ENCODE results near the gene KRT2. TPM values are rescaled to one million over a fixed set of nuclear protein-coding genes. Genes with fewer than 3 reads are reported as not detected.

Gene KRT2
- total and polyA plus RNA-seq, 2 experiments from 2014 or later: not detected

DNA sequence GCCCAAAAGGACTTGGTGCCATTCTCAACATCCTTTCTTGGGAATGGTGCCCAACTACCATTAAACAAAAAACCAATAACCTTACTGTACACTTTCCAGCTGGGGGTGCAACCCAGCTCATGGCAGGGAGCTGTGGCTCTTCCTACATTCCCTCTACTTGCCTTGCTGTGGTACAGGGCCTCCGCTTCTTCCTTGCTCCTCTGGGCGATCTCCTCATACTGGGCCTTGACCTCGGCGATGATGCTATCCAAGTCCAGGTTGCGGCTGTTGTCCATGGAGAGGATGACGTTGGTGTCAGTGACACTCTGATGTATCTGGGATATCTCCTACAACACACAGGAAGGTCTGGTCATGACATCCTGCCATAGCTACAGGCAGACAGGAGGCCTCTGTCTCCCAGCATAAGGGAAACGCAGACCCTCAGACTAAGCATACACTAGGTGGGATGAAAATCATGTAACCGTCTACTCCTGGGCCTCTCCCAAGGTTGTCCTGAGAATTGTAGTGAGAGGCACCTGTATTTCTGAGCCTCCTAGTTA is 3.9 kb downstream of the KRT2 start:
- 88% methylated on average over 8 of the region's 8 CpGs for WGBS (ENCODE audit: low lambda C conversion rate, missing lambda C conversion rate)

DNA sequence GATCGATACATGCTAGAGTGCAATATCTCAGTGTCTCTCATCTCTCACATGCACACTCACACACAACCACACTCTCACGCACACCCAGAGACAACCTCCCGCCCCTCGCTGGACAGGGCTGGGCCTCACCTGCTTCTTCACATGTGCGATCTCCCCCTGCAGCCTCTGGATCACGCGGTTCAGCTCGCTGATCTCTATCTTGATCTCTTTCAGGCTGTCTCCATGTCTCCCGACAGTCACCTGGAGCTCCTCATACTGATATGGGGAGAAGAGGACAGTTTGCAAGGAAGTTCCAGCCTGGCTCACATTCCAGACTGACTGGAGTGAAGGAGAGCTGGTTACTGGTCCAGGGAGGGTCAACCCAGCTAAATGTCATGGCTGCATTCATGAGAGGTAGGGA is 4.4 kb downstream of the KRT2 start:
- H3K4me1 ChIP-seq (ENCODE audit: insufficient read depth): peaks cover 4% of the 10 kb centered on the region
- WGBS (ENCODE audit: low lambda C conversion rate, missing lambda C conversion rate): 89% methylated on average over 9 of the region's 9 CpGs
- H3K9me3 ChIP-seq (ENCODE audit: low read depth): no peaks in the 10 kb centered on the region
- H4K20me1 ChIP-seq (ENCODE audit: insufficient read depth, poor library complexity, severe bottlenecking): no peaks in the 10 kb centered on the region
- H3K79me2 ChIP-seq: no peaks in the 10 kb centered on the region
- no peak overlapping the region for H3K4me2 ChIP-seq
- no peak for DNase-seq (ENCODE audit: low spot score)
- no peak overlapping the region for H3K27ac ChIP-seq
- TF ChIP-seq, protein P1, sequence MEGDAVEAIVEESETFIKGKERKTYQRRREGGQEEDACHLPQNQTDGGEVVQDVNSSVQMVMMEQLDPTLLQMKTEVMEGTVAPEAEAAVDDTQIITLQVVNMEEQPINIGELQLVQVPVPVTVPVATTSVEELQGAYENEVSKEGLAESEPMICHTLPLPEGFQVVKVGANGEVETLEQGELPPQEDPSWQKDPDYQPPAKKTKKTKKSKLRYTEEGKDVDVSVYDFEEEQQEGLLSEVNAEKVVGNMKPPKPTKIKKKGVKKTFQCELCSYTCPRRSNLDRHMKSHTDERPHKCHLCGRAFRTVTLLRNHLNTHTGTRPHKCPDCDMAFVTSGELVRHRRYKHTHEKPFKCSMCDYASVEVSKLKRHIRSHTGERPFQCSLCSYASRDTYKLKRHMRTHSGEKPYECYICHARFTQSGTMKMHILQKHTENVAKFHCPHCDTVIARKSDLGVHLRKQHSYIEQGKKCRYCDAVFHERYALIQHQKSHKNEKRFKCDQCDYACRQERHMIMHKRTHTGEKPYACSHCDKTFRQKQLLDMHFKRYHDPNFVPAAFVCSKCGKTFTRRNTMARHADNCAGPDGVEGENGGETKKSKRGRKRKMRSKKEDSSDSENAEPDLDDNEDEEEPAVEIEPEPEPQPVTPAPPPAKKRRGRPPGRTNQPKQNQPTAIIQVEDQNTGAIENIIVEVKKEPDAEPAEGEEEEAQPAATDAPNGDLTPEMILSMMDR (IDR thresholded peaks at IDR 0.05; ENCODE audit: poor library complexity): no peak
- TF ChIP-seq EZH2 (IDR thresholded peaks at IDR 0.05; ENCODE audit: borderline replicate concordance) (no peak), EZH2phosphoT487 (IDR thresholded peaks at IDR 0.05; ENCODE audit: low read depth, severe bottlenecking, unreplicated experiment) (no peak)
- H2AFZ ChIP-seq: no peak overlapping the region
- H3K4me3 ChIP-seq: no peak overlapping the region
- no peaks in the 10 kb centered on the region for H3K9me2 ChIP-seq (replicated peaks; ENCODE audit: insufficient read depth)
- H3K36me3 ChIP-seq (replicated peaks; ENCODE audit: insufficient read depth, low read depth): no peaks in the 10 kb centered on the region
- peaks cover 4% of the 10 kb centered on the region for H3K27me3 ChIP-seq

More for the DNA sequence above, 3.9 kb downstream of the KRT2 start:
- no peaks in the 10 kb centered on the region for H3K36me3 ChIP-seq (replicated peaks; ENCODE audit: insufficient read depth, low read depth)
- no peak overlapping the region for H2AFZ ChIP-seq
- TF ChIP-seq, protein P1 (IDR thresholded peaks at IDR 0.05; ENCODE audit: poor library complexity): no peak
- no peak for TF ChIP-seq EZH2phosphoT487 (IDR thresholded peaks at IDR 0.05; ENCODE audit: low read depth, severe bottlenecking, unreplicated experiment)
- TF ChIP-seq EZH2 (IDR thresholded peaks at IDR 0.05; ENCODE audit: borderline replicate concordance): no peak
- H3K9me3 ChIP-seq (ENCODE audit: low read depth): no peaks in the 10 kb centered on the region
- H4K20me1 ChIP-seq (ENCODE audit: insufficient read depth, poor library complexity, severe bottlenecking): no peaks in the 10 kb centered on the region
- no peak for DNase-seq (ENCODE audit: low spot score)
- no peak overlapping the region for H3K4me3 ChIP-seq
- no peak overlapping the region for H3K27ac ChIP-seq
- no peaks in the 10 kb centered on the region for H3K9me2 ChIP-seq (replicated peaks; ENCODE audit: insufficient read depth)
- peaks cover 4% of the 10 kb centered on the region for H3K27me3 ChIP-seq
- H3K4me2 ChIP-seq: no peak overlapping the region
- H3K79me2 ChIP-seq: no peaks in the 10 kb centered on the region
- peaks cover 4% of the 10 kb centered on the region for H3K4me1 ChIP-seq (ENCODE audit: insufficient read depth)

DNA sequence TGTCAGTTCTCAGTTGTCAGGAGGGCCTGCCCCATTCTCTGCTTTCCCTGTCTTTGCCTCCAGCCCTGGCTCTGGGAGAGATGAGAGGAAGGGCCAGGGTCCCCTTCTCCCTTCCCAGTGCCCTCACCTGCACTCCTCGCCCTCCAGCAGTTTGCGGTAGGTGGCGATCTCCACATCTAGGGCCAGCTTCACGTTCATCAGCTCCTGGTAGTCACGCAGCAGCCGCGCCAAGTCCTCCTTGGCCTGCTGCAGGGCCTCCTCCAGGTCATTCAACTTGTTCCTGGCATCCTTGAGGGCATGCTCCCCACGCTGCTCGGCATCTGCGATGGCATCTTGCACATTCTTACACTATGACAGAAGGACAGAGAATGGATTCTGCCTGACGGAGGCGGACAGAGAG is 5.4 kb downstream of the KRT2 start:
- peaks cover 4% of the 10 kb centered on the region for H3K4me1 ChIP-seq (ENCODE audit: insufficient read depth)
- H3K4me2 ChIP-seq: no peak overlapping the region
- no peaks in the 10 kb centered on the region for H4K20me1 ChIP-seq (ENCODE audit: insufficient read depth, poor library complexity, severe bottlenecking)
- DNase-seq (ENCODE audit: low spot score): no peak
- no peaks in the 10 kb centered on the region for H3K36me3 ChIP-seq (replicated peaks; ENCODE audit: insufficient read depth, low read depth)
- no peak overlapping the region for H3K27ac ChIP-seq
- H3K79me2 ChIP-seq: no peaks in the 10 kb centered on the region
- no peaks in the 10 kb centered on the region for H3K9me2 ChIP-seq (replicated peaks; ENCODE audit: insufficient read depth)
- H3K9me3 ChIP-seq (ENCODE audit: low read depth): no peaks in the 10 kb centered on the region
- no peak for TF ChIP-seq EZH2 (IDR thresholded peaks at IDR 0.05; ENCODE audit: borderline replicate concordance)
- no peak for TF ChIP-seq EZH2phosphoT487 (IDR thresholded peaks at IDR 0.05; ENCODE audit: low read depth, severe bottlenecking, unreplicated experiment)
- TF ChIP-seq, protein P1 (IDR thresholded peaks at IDR 0.05; ENCODE audit: poor library complexity): no peak
- H2AFZ ChIP-seq: no peak overlapping the region
- H3K27me3 ChIP-seq: peaks cover 9% of the 10 kb centered on the region
- WGBS (ENCODE audit: low lambda C conversion rate, missing lambda C conversion rate): 83% methylated on average over 12 of the region's 12 CpGs
- no peak overlapping the region for H3K4me3 ChIP-seq

Measured in hepatocyte (in vitro differentiated cells).